GM18873 (cell line): ENCODE data around the gene KRTAP12-4.
"Not testable (repeated sequence)": the region's sequence is repeated elsewhere in the genome, so short reads cannot be mapped to it uniquely, and the experiment has no call there.

ENCODE experiments used
- ATAC-seq: cut with Tn5 transposase; IDR thresholded peaks from one replicate; pipeline ENCODE4 v1.9.1; 2021; ENCODE audit warnings: mild to moderate bottlenecking, moderate library complexity, moderate number of reproducible peaks; ENCODE audit not compliant: unreplicated experiment, low FRiP score

Gene KRTAP12-4

GRCh38 chr21:44657635-44658540 lies 3.4 kb upstream of the KRTAP12-4 start, which contains the start of gene KRTAP12-3:
TSS of gene KRTAP12-3 (plus strand) at chr21:44657932. CDS start at chr21:44657980, 48 bp downstream.
- ATAC-seq: no peak

DNA sequence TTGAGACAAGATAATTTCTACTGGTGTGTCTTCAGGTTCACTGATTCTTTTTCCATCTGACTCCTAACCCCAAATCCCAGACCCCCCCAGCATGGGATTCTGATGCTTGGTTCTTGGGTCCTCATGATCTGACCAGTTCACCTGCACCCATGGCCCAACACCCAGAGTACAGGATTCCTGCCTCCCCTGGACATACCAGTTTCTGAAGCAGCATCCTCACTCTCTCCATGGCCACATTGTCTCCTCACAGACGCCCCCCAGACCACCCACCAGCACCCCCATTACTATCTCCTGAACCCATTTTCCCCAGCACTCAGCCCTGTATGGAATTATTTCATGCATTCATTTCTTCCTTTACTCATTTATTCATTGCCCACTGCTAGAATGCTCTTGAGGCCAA lies 2.4 kb upstream of the KRTAP12-4 start:
- no peak for ATAC-seq

DNA sequence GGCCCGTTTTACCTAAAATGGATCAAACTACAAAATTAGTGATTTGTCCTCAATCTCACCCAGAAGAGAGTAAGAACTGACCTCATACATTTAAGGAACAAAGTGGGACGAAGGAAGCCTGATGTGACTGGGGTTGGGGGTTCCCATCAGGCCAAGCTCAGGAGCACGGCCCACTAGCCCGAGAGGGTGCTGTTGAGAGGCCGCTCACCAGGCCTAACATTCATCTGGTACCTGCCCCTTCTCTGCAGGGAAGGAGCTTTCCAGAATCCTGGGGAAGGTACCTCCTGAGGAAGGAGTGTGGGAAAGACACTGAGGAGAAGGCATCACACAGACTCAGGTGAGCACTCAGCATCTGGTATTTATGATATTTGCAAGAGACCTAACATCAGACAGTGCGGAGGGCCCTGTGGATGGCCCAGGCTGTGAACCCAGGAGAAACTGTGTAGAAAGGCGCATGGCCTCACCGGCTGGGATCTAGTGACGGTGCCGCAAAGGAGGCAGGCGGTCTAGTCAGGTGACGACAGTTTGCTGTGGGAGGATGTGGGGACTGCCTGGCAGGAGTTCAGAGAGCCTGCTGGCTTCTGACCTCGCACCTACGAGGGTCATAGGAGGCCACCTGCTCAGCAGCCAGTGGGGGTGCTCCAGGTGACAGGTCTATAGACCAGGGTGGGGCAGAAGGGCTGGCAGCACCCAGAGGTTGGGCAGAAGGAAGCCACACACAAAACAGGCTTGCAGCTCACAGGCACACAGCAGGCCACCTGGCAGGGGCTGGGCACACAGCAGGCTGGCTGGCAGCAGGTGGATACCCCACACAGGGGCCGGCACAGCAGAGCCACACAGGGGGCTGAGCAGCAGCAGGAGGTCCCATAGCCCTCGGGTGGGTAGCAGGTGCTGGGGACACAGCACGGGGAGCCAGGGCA lies 543 bp downstream of the KRTAP12-4 start:
- ATAC-seq: no peak

GRCh38 chr21:44653123-44653522 lies 1.3 kb downstream of the KRTAP12-4 start:
- no peak for ATAC-seq

- ATAC-seq: no peak
Measured at GRCh38 chr21:44650973-44651675, 3.3 kb downstream of the KRTAP12-4 start.

DNA sequence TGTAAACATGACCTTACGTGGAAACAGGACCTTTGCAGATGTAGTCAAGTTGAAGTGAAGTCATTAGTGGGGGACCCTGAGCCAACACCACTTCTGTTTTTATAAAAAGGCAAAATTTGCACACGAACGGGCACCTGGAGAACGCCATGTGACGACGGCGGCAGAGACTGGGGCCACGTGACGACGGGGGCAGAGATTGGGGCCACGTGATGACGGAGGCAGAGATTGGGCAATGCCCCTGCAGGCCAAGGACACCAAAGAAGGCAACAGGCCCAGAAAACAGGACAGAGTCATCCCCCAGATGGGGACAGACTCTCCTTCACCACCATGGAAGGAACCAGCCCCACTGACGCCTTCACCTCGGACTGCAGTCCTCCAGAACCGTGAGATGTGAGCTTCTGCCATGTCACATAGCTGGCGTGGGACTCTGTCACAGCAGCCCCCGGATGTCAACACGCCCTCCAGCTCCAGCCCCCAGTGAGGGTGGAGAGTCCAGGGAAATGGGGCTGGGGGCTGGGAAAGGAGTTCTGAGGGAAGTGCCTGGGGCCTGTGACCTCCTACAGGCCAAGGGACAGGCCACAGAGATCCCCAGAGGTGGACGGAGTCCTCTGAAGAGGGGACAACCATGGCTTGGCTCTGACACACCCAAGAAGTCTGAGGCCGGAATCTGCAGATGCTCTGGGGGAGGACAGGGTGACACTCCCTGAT lies 4.0 kb downstream of the KRTAP12-4 start:
- no peak for ATAC-seq

DNA sequence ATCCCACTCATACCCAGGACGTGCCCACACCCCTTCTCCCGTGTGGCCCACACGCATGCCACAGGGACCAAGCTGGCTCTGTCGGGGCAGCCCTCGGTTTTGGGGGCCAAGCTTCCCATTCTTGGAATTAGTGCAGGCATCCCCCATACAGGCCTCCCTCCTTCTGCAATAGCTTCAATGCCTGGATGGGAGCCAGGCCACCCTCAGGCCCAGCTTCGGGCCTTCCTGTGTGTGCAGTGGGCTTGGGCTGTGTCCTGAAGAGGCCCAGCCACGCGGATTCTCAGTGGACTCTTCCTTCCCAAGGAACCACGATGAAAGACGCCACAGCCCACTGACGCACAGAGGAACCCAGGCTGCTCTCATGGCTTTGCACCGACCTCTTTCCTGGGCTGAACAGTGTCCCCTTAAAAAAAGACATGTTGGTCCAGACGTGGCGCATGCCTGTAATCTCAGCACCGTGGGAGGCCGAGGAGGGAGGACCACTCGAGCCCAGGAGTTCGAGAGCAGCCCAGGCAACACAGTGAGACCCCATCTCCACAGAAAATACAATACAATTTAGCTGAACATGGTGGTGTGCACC lies 4.8 kb downstream of the KRTAP12-4 start:
- ATAC-seq: no peak

GRCh38 chr21:44648557-44649311 lies 5.7 kb downstream of the KRTAP12-4 start:
- ATAC-seq: no peak

DNA sequence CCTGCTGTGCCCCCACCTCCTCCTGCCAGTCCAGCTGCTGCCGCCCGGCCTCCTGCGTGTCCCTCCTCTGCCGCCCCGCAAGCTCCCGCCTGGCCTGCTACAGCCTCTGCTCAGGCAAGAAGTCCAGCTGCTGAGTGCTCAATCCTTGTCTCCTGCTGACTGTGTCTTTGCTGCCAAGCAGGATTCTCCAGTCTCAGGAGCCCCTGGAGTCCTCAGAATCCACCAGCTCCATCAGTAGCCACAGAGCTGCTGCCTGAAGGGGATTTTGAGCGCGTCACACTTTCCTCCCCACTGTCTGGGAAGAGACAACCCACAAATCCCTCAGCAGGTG lies 7.3 kb downstream of the KRTAP12-4 start:
- no peak for ATAC-seq

DNA sequence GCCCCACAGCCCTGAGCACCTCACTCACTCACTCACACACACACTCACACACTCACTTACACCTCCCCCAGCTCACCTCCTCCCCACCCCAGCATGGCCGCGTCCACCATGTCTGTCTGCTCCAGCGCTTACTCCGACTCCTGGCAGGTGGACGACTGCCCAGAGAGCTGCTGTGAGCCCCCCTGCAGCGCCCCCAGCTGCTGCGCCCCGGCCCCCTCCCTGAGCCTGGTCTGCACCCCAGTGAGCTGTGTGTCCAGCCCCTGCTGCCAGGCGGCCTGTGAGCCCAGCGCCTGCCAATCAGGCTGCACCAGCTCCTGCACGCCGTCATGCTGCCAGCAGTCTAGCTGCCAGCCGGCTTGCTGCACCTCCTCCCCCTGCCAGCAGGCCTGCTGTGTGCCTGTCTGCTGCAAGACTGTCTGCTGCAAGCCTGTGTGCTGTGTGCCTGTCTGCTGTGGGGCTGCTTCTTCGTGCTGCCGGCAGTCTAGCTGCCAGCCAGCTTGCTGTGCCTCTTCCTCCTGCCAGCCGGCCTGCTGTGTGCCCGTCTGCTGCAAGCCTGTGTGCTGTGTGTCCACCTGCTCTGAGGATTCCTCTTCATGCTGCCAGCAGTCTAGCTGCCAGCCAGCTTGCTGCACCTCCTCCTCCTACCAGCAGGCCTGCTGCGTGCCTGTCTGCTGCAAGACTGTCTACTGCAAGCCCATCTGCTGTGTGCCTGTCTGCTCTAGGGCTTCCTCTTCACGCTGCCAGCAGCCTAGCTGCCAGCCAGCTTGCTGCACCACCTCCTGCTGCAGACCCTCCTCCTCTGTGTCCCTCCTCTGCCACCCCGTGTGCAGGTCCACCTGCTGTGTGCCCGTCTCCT lies 7.9 kb downstream of the KRTAP12-4 start, which contains the start of gene KRTAP10-11:
Gene KRTAP10-11, plus strand, starts transcription at position 49 of the 856 bp plus-strand sequence. Its CDS starts 45 bp downstream, at position 94.
- not testable (repeated sequence) for ATAC-seq

GRCh38 chr21:44644878-44645277 lies 9.6 kb downstream of the KRTAP12-4 start:
- no peak for ATAC-seq

DNA sequence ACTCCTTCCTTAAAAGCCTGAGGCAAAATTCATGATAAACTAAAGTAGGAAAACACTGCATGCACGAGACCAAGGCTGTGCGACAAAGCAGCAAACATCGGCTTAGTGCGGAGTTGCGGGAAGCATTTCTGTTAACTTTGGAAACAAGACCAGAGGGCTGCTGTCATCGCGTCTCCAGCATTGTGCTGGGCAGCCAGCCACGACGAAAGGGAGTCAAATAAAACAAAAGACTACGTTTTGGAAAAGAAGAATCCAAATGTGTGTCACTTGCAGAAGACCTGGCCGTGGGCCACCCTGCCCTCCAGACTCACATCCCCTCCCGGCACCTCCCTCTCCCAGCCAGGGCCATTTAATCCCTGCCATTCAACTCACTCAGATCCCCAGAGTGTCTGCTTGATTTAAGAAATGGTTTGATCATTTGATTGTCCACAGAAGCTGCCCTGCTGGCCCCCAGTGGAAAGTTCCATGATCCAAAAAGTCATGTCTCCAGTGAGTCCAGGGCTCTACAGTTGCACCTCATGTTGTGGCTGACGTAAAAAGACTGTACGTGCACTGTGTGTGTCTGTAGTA lies 10.6 kb downstream of the KRTAP12-4 start:
- no peak for ATAC-seq

DNA sequence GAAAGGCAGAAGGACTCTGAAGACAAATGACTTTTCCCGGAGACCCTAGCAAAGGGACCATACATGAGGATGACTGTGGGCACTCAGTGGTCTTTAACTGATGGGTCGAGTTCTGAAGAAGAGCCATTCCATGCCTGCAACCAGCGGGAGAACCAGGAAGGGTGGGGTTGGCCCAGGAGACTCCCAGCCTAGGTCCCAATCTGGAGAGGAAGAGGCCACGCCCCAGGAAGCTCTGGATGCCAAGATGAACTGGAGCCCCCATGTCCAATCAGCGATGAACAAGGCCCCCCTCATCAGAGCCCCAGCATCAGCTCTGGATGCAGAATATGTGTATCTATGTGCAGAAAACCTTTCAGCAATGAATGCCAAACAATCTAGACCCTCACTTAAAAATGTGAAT lies 13.7 kb downstream of the KRTAP12-4 start:
- ATAC-seq: no peak

GRCh38 chr21:44639331-44639655 lies 15.2 kb downstream of the KRTAP12-4 start:
- ATAC-seq: no peak

DNA sequence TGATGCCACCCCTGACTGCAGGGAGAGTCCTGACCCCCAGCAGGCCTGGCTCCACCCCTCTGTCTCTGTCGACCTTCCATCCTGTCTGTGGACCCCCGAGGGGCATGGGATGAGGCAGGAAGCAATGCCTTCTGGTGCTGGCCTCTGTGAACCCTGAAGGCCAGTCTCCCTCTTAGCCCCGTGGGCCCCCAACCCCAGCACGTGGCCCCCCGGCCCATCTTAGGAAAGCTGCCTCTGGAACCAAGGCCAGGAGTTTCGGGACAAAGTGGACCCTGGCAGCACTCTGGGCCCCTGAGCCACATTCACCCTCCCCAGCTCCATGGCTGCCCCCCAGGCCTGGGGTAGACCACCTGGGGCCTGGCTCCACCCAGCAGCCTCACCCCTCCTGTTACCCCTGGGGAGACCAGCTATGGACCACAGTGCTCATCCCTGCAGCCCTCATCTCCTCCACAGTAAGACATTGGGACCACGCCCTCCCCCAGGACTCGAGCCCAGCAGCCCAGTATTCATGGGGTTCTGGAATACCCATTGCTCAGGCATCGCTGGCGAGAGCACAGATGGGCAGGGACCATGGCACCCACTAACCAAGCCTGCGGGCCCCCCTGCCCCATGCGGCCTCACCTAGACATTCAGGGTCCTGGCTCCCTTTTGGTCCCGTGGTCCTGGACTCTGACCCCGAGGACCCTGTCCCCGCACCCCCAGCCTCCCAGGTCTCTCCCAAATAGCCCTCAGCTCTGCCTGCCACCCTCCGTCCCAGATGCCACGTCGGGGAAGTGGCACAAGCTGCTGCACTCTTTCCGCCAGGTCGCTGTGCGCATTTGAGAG lies 15.7 kb downstream of the KRTAP12-4 start:
- not testable (repeated sequence) for ATAC-seq

- ATAC-seq: not testable (repeated sequence)
Measured at GRCh38 chr21:44637851-44638348, 16.6 kb downstream of the KRTAP12-4 start.
